ENCODE results near the gene VGLL4.
A peak's percentile ranks its signal among the peaks of the same experiment; 100 is the strongest.
"Not testable (repeated sequence)": the region's sequence is repeated elsewhere in the genome, so short reads cannot be mapped to it uniquely, and the experiment has no call there.

VGLL4 gene

DNA sequence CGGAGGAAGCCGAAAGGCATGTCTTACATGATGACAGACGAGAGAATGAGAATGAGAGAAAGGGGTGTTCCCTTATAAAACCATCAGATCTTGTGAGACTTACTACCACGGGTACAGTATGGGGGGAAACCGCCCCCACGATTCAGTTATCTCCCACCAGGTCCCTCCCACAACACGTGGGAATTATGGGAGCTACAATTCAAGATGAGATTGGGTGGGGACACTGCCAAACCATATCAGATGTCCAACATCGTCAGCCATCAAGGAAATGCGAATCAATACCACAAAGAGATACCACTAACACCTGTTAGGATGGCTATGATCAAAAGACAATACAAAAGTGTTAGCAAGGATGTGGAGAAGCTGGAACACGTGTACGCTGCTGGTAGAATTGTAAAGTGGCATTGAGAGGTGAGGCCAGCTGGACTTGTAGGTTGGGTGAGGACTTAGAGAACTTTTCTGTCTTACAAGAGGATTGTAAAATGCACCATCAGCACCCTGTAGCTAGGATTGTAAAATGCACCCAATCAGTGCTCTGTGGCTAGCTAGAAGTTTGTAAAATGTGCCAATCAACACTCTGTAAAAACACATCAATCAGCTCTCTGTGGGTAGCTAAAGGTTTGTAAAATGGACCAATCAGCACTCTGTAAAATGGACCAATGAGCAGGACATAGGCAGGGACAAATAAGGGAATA is 37.5 kb downstream of the VGLL4 start:
- no peak for DNase-seq (ENCODE audit: low read depth in 3 of 3)

DNA sequence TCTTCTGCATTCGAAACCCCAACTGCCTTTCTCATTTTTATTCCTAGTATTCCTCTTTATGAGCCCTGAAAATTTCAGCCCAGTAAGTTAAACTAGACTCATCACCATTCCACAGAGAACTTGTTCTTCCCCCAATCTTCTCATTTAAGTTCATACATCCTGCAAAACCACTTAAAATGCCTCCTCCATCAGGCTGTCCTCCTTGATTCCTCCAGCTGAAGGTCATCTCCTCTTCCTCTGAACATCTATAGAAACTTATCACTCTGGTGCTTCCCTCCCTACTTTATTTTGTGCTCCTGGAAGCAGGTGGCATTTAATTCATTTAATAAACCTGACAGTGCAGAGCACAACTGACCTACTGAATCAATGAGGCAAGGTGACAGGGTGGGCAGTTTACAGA is 38.3 kb downstream of the VGLL4 start:
- no peak for DNase-seq (ENCODE audit: low read depth in 3 of 3)

DNA sequence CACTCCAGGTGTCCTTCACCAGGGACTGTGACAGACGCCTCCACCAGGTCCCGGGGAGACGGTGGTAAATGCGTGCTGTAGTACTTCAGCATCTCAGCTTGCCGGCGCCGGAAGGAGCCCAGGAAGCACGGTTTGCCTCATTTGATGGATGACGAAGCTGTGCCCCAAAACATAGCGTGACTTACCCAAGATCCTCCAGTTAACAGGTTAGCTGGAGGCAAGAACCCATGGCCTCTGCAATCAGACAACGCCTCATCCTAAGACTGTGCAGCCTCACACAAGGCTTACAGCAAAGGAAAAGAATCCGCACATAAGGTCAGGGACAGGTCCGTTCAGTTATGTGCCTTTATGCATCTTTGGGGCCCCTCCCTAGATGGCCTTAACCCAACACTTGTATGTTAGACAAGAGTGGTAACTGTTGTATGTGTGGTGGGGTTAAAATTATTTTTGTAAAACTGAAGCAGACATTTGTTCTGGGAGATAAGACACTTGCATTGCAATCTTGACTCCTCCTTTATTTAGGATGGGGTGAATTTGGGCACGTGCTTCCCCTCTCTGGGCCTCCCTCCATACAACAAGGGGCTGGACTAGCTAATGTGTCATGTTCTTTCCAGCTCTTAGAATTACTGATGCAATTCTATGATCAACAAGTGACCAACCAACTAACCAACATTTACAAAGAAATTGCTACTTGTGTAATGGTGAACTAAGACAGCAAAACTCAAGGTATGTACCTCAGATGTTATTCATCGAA is 39.4 kb downstream of the VGLL4 start:
- DNase-seq (ENCODE audit: low read depth in 3 of 3) = no peak

DNA sequence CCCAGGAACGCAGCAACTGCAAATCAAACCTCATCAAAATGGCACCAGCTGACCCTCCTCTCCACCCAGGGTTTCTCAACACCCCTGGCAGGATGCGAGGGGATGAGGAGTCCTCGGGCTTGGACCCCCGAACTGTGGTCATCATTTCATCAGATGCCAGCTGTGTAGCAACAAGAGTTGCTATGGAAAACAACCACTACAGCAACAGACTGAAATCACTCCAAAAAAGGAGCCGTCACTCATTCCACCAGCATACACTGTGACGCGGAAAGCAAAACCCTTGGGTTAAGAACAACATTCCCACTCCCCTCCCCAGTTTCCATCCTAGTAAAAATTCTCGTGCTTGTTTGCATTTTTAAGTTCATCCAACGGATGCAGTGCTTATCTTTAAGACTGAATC is 40.1 kb downstream of the VGLL4 start:
- DNase-seq (ENCODE audit: low read depth in 3 of 3) = no peak

DNA sequence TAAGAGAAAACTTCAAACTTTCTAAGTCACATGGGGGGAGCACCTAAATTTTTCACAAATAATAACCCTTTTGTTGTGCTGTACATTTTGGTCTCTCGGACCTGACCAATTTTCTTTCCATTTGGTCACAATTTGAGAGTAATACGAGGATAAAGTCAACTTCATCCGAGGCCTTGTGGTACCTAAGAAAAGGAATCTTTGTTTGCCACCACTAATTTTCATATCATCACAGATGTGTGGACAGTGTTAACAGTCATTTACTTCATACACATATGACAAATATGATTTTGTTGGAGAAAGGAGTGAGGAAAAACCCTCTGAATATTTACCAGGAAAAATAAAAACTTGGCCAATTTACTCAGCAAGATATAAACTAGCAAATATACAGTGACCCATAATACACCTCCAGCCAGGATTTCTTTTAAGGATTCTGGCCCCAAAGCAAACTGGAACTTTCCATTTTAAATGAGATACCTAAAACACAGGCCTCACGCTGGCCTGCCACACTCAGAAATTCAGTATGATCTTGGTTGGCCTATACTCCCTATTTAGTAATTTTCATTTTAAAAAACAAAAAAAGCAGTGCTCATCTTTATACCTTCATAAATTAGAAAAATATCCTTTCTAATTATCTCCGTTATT is 40.7 kb downstream of the VGLL4 start:
- no peak for DNase-seq (ENCODE audit: low read depth in 3 of 3)

DNA sequence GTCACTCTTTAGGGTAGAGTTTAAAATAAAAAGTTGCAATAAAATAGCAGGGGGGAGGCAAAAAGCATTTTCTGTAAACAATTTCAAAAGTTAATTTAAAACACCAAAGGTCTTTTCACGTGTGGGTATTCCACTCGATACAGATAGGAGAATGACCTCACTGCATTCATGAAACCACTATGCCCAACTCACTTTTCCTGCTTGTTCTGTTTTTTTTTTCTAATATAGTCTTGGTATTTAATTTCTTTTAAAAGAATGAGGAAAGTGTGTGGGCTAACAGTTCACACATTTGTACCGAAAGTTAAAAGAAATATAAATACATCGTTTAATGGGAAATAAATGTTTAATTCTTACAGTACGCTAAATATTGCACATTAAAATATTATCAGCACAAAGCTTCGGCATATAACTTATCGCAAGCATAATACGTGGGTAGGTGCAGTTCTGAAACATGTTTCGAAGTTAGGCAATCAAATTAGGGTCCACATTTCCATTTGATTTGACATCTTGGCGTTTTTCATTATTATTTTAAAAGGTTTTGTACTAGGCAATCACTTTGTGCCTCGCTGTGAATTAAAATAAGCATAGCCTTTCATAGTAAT is 41.4 kb downstream of the VGLL4 start:
- no peak for DNase-seq (ENCODE audit: low read depth in 3 of 3)

DNA sequence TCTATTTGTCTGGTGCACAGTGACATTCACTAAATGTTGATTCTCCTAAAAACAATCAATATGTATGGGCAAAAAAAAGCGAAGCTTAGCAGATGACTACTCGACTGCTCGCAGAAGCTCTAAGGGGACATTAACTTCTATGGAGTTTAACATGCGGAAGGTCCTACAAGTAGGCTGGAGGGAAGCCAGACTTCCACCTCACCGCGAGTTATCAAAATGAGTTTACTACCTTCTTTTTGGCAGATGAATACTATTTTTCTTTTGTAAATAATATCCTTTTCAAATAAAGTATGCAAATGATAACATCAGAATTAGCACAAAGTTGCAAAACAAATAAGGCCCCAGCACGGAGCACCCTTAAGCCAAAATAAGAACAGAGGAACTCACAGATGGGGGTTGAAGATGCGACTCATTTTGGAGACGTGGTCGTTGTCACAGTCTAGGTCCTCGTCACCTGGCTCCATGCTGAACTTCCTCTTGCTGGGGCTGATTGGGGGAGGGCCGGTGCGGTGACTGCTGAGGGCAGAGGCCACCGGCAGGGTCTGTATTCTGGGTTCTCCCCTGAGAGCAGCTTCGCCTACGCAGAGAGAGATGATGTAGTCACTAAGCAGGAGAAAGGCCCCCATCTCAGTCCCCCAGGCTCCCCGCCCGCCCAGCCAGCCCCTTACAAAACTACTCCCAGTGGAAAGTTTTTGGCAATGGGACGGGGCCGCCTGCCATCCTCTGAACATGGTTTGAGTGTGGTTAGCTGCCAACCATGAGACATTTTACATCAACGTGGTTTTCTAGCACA is 42.1 kb downstream of the VGLL4 start:
- DNase-seq (ENCODE audit: low read depth in 3 of 3) = peak in 1 of 3 donors; percentile 15

DNA sequence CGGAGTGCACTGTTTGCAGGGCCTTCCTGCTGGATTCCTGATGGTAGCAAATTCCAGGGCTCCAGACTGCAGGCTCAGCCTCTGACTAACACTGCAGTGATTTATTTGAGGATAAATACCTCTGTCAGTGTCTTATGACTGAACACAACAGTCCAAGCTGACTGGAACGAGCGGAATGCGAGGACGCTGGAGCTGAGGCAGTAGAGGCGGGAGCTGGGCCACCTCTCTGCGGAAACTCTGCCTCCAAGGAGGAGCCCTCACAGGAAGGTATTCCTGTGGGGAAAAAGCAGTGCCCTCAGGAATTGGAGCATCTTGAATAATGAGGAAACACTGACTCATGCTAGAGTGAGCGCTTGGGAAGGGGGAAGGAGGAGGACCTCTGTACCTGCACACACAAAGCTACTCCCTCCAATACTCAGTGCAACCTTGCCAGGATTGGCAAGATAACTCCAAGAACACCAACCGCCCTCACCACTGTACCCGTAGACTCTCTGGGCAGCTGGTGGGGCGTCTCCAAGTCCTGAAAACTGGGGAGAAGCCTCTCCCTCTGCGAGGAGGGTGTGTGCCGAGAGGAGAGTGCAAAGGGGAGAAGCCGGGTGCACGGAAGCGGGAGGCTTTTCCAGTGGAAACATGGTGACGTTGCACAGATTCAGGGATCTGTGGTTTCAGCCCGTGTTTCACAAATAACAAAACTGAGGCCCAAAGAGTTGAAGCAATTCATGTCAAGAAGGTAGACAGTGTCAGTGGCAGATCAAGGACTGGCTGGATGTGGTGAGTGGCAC is 43.0 kb downstream of the VGLL4 start:
- no peak for DNase-seq (ENCODE audit: low read depth in 3 of 3)

DNA sequence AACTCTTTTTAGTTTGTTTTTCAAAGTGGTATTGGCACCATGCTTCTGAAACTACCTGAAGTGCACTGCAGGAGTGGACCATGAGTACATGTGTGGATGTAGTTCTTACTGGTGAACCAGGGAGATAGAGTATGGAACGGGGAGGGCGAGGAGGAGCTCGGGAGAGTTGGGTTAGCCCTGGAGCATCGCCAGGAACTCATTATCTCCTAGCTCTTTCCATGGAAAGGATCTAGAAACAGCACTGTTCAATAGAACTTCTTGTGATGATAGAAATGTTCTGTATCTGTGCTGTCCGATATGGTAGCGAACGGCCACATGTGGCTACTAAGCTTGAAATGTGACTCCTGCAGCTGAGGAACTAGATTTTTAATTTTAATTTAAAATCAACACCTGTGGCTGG is 47.3 kb downstream of the VGLL4 start:
- no peak for DNase-seq (ENCODE audit: low read depth in 3 of 3)

DNA sequence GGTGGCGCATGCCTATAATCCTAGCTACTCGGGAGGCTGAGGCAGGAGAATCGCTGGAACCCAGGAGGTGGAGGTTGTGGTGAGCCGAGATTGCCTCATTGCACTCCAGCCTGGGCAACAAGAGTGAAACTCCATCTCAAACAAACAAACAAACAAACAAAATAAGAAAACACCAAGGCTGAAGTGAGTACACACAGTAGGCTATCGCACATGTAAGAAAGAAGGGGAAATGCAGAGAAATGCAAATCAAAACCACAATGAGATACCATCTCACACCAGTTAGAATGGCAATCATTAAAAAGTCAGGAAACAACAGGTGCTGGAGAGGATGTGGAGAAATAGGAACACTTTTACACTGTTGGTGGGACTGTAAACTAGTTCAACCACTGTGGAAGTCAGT is 48.7 kb downstream of the VGLL4 start:
- not testable (repeated sequence) for DNase-seq (ENCODE audit: low read depth in 3 of 3)

DNA sequence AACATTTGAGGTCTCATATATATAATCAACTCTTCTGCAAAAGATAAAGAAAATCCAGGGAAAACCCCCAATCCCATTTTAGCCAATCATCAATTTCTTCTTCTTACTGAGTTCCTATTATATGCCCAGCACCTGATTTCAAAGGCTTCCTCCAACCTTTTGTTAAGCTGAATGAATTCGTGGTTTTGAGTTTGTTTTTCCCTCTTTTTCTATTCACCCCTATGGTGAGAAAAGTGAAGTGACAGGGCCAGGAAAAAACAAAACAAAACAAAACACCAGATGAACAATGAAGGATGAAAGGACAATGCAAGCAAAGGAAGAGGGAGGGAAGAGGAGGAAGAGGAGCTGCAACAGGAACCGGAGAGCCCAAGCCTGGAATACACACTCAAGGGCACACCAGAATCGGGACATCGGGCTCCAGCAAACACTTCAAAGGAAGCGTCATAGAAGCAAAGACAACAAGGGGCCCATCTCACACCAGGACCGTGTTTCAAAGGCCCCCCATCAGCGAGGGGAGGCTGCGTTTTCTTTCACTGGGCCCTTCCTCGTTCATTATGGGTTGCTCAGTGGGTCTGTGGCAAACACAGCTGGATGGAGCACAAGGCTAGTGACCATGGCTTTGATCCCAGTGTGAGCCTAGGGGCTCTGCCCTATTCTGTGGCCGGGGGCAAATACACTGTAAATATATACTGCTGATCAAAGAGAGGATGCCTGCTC is 50.2 kb downstream of the VGLL4 start:
- DNase-seq (ENCODE audit: low read depth in 3 of 3) = no peak

DNA sequence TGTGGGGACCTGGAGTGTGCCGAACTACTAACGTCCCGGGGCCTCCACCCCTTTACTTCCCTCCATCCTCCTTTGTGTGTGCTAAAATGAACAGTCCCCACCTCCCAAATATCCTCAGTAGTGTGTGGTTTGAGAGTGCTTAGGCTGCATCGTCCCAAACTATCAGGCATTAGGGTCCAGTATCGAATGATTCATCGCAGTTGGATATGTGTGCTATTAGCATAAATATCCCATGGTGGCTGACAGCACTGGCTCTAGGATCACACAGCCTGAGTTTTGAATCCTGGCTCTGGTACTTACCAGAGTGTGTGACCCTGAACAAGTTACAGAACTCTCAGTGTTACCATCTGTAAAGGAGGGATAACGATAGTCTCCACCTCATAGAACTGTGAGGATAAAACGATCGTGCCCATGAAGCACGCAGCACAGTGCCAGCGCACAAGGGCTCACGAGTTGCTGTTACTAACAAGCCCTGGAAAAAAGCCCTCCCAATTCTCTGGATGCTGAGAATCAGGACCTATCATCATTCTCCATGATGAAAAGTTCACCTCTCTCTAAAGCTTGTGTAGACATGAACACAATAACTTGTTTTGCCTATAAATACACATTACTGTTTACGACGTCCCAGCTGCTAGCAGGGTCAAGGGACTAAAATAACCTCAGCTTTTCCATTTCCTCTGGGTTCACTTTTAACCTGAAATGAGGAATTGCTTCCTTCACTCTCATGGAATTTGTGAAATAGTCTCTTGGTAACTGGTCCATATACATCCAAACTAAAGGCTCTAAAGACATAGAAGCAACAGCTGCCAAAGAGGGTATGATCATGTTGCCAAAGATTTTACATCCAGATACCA is 51.0 kb downstream of the VGLL4 start:
- DNase-seq (ENCODE audit: low read depth in 3 of 3) = no peak

DNA sequence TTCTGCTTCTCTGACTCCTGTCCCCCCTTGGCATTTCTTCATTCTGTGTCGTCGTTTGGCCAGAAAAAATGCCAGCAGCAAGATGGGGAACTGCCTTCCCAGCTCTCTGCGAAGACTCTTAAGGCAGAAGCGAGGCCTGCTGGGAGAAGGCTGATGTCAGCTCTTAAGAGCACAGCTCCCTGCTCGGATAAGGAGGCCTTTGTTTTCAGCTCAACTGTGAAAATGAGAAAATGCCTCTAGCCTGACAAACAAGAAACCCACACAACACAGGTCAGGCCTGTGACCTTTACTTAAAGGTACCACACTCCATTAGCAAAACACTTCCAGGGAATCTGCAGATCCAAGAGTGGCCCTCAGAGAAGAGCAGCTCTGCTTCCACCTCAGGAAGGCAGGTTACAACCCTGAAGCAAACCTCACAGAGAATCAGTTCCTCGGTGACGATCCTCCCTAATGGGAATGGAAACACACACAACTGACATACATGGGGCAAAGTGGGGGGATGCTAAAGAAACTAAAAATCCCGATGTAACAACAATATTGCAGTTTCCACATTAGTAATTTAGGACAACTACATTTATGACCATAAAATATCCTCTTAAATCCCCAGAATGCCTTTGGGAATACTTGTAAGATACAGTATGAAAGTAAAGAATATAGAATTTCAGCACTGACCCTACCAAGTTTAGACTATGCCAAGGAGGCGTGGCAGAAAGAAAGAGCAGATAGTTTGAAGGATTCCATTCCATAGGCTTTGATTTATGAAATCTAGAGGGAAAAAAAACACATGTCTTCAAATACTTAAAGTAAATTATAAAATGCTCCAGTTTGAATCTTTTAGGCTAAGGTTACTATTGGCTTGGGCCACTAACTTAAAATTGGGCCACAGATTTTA is 52.1 kb downstream of the VGLL4 start:
- no peak for DNase-seq (ENCODE audit: low read depth in 3 of 3)

DNA sequence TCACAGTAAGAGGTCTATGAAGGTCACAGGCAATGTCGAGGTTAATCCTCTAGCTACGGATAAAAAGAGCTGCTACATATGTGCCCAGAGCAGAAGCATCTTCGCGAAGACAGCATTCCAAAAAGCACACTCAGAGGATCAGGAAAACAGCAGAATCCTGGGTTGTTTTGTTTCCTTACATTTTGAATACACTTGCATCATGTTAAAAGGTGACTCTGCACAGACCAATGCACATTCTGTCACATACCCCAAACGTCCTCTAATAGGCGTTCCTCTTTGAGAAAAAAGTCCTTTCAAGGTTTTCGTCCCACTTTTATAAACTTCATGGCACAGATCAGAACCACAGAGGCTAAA is 52.7 kb downstream of the VGLL4 start:
- no peak for DNase-seq (ENCODE audit: low read depth in 3 of 3)

DNA sequence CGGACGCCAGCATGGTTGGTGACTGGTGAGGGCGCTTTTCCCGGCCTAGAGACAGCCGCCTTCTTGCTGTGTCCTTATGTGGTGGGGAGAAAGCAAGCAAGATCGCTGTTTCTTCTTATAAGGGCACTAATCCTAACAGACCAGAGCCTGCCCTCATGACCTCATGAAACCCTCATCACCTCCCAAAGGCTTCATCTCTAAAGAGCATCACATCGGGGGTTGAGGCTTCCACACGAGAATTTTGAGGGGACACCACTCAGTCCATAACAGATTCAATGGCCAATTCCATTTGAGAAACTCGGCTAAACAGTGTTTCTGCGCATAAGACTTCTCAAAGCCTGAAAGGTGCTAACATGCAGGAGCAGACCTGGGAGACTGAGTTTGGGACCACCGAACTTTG is 54.0 kb downstream of the VGLL4 start:
- DNase-seq (ENCODE audit: low read depth in 3 of 3) = no peak

DNA sequence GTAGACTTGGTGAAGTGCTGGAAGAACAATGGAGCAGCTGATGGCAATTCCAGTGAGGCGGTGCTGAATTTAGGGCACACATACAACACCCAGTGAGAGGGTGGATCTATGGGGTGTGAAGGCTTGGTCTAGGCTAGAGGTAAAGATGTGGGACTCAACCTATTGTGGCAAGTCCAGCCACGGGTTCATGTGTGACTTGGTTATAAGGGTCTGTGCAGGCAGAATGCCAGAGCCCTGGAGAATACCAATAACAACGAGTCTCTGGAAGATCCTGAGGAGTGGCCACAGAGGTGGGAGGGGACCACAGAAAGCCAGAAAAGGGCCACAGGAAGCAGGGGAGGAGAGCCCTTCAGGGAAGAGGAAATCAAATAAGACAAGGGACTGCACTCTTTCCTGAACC is 55.0 kb downstream of the VGLL4 start:
- DNase-seq (ENCODE audit: low read depth in 3 of 3) = no peak

DNA sequence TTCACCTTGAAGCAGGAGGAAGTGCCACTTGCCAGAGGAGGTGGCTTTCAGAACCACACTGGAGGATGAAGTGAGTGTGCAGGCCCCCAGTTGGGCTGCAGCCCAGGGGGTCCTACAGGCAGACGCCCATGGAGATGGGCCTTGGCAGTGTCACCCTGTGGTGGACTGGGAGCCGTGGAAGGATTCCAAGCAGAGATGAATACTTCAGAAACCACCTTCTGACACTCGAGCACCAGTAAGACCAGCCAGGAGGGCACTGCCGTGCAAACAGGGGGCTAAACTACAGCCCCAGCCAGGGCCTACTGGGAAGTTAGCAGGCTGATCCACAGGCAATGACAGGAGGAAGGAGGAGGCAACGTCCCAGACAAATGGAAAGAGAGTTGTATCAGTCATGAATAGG is 55.4 kb downstream of the VGLL4 start:
- DNase-seq (ENCODE audit: low read depth in 3 of 3) = no peak

DNA sequence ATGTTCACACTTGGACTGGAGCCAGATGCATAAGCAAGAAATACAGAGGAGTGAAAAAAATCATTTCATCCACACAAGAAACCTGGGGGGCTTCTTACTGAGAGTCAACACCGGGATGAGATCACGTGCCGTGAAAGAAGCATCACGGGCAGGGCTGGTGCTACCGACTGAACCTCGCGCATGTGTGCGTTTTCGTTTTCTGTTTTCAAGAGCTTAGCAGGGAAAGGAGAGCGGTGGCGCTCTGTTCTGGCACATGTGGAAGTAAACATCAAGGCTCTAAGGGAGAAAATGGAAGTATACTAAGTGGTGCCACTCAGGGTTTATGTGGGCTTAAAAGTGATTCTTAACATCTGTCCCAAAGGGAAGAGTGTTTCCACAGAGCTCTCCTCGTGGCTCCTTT is 55.9 kb downstream of the VGLL4 start:
- DNase-seq (ENCODE audit: low read depth in 3 of 3) = no peak

DNA sequence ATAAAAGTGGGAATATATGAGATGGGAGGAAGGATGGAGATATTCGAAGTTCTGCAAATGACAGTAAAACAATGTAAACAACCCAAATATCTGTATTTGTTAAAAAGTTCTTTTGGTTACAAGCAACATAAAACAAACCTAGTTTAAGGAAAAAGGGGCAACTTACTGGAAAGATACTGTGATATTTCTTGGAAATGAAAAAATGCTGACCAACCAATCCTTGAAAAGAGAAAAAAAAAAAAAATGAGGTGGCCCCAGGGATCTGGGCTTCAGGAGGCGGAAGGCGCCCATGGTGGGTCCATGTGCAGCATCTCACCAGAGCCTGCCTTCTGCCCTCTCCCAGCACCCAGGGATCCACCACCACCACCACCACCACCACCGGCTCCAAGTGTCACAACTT is 59.1 kb downstream of the VGLL4 start:
- no peak for DNase-seq (ENCODE audit: low read depth in 3 of 3)
